ENCODE results near the gene ARID1A.

Gene ARID1A

DNA sequence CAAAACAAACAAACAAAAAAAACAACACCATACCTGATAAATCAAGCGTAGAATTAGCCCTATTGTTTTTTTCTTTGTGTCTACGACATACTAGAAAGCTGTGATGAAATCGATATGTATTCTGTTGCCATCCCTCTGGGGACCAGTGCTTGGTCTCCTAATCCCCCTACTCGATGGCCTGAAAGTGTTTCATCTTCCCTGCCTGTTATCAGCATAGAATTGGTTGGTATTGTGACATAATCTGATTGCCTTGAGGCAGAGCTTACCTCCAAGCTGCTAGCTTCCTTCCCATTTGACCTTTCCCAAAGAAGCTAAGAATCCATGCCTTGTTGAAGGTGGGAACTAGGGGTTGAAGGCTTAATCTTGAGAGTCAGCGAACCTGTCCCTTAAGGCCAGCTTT lies 51.2 kb downstream of the ARID1A start:
- no peak overlapping the region for H3K4ac ChIP-seq (ENCODE audit: low read length)

DNA sequence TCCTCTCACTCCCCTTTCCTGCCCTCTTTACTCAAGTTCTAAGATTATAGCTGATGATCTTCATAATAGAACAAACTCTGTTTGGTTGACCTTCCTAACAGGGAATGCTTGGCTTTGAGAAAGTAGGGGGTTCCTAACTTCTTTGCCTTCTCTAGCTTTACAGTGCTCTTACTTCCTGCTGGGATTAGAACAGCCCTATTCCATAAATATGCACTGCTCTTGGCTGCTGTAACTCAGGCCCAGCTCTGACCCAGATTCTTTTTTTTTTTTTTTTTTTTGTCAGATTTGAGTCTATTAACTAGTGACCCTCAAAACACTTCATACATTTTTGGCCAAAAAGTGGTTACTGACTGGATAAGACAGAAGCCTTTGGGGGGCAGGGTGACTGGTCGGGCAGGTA lies 52.5 kb downstream of the ARID1A start:
- H3K18ac ChIP-seq (ENCODE audit: low read length): no peak overlapping the region
- H2BK120ac ChIP-seq (ENCODE audit: low read depth, low read length): no peak overlapping the region
- H4K91ac ChIP-seq (ENCODE audit: low read depth, low read length, poor library complexity): no peak overlapping the region
- no peaks in the 10 kb centered on the region for H3K4me1 ChIP-seq (ENCODE audit: control insufficient read depth in 2 of 2, insufficient read depth in 1 of 2, low read depth in 1 of 2, low read length in 2 of 2)
- no peaks in the 10 kb centered on the region for H3K27me3 ChIP-seq (ENCODE audit: control insufficient read depth in 3 of 3, insufficient read depth in 3 of 3, low read depth in 1 of 3, low read length in 3 of 3)
- H3K27ac ChIP-seq (replicated peaks; ENCODE audit: low read length): no peak overlapping the region
- no peak overlapping the region for H3K4ac ChIP-seq (ENCODE audit: low read length)
- H3K4me3 ChIP-seq (ENCODE audit: low read length in 2 of 2): no peak overlapping the region
- peaks cover 41 to 96% of the 10 kb centered on the region in 2 donors for H3K36me3 ChIP-seq (replicated peaks in 1 of 2; ENCODE audit: control insufficient read depth in 2 of 2, insufficient read depth in 2 of 2, low read length in 2 of 2)
- no peak overlapping the region for H2AFZ ChIP-seq (ENCODE audit: low read length)
- peaks cover 6% of the 10 kb centered on the region for H3K79me1 ChIP-seq (ENCODE audit: low read depth, low read length)
- no peak for DNase-seq (ENCODE audit: low spot score)
- no peak overlapping the region for H3K14ac ChIP-seq (ENCODE audit: low read length)
- H2BK5ac ChIP-seq (ENCODE audit: low read length): no peak overlapping the region
- no peak overlapping the region for H3K4me2 ChIP-seq (ENCODE audit: insufficient read depth, low read length, poor library complexity, severe bottlenecking)
- WGBS, 2 donors (ENCODE audit: extremely low coverage in 2 of 2, insufficient read length in 2 of 2, insufficient replicate concordance in 1 of 2): no CpG with 5 or more reads among the region's 1 CpG
- H4K8ac ChIP-seq (ENCODE audit: low read depth, low read length): no peak overlapping the region
- no peak overlapping the region for H2BK12ac ChIP-seq (ENCODE audit: low read length)
- H3K9ac ChIP-seq (ENCODE audit: low read depth, low read length, poor library complexity): no peak overlapping the region
- no peaks in the 10 kb centered on the region for H3K9me3 ChIP-seq (replicated peaks in 1 of 2; ENCODE audit: control insufficient read depth in 2 of 2, insufficient read depth in 1 of 2, low read depth in 1 of 2, low read length in 2 of 2)
- no peak overlapping the region for H2BK15ac ChIP-seq (ENCODE audit: low read length)
- H2AK5ac ChIP-seq (ENCODE audit: low read depth, low read length): no peak overlapping the region
- H3K23ac ChIP-seq (ENCODE audit: low read depth, low read length, poor library complexity): no peak overlapping the region

More for the DNA sequence above, 51.2 kb downstream of the ARID1A start:
- Histone ChIP-seq H3K4me3 (ENCODE audit: low read length in 2 of 2) (no peak overlapping the region), H3K4me1 (ENCODE audit: control insufficient read depth in 2 of 2, insufficient read depth in 1 of 2, low read depth in 1 of 2, low read length in 2 of 2) (no peaks in the 10 kb centered on the region), H2BK5ac (ENCODE audit: low read length) (no peak overlapping the region), H3K27ac (replicated peaks; ENCODE audit: low read length) (no peak overlapping the region), H3K36me3 (replicated peaks in 1 of 2; ENCODE audit: control insufficient read depth in 2 of 2, insufficient read depth in 2 of 2, low read length in 2 of 2) (peaks cover 38 to 96% of the 10 kb centered on the region in 2 donors), H4K91ac (ENCODE audit: low read depth, low read length, poor library complexity) (no peak overlapping the region), H3K79me1 (ENCODE audit: low read depth, low read length) (peaks cover 2% of the 10 kb centered on the region), H4K8ac (ENCODE audit: low read depth, low read length) (no peak overlapping the region), H3K23ac (ENCODE audit: low read depth, low read length, poor library complexity) (no peak overlapping the region), H2AFZ (ENCODE audit: low read length) (no peak overlapping the region), H3K27me3 (ENCODE audit: control insufficient read depth in 3 of 3, insufficient read depth in 3 of 3, low read depth in 1 of 3, low read length in 3 of 3) (no peaks in the 10 kb centered on the region), H2AK5ac (ENCODE audit: low read depth, low read length) (no peak overlapping the region), H3K9me3 (replicated peaks in 1 of 2; ENCODE audit: control insufficient read depth in 2 of 2, insufficient read depth in 1 of 2, low read depth in 1 of 2, low read length in 2 of 2) (no peaks in the 10 kb centered on the region), H2BK12ac (ENCODE audit: low read length) (no peak overlapping the region), H3K18ac (ENCODE audit: low read length) (no peak overlapping the region), H2BK120ac (ENCODE audit: low read depth, low read length) (no peak overlapping the region), H3K9ac (ENCODE audit: low read depth, low read length, poor library complexity) (no peak overlapping the region), H2BK15ac (ENCODE audit: low read length) (no peak overlapping the region), H3K4me2 (ENCODE audit: insufficient read depth, low read length, poor library complexity, severe bottlenecking) (no peak overlapping the region), H3K14ac (ENCODE audit: low read length) (no peak overlapping the region)
- WGBS, 2 donors (ENCODE audit: extremely low coverage in 2 of 2, insufficient read length in 2 of 2, insufficient replicate concordance in 1 of 2): no CpG with 5 or more reads among the region's 5 CpGs
- no peak for DNase-seq (ENCODE audit: low spot score)

- DNase-seq (ENCODE audit: low spot score): no peak
- Histone ChIP-seq H2AK5ac (ENCODE audit: low read depth, low read length) (no peak overlapping the region), H3K4me2 (ENCODE audit: insufficient read depth, low read length, poor library complexity, severe bottlenecking) (no peak overlapping the region), H2BK120ac (ENCODE audit: low read depth, low read length) (no peak overlapping the region), H2BK15ac (ENCODE audit: low read length) (no peak overlapping the region), H4K8ac (ENCODE audit: low read depth, low read length) (no peak overlapping the region), H3K23ac (ENCODE audit: low read depth, low read length, poor library complexity) (no peak overlapping the region), H2AFZ (ENCODE audit: low read length) (no peak overlapping the region), H3K27me3 (ENCODE audit: control insufficient read depth in 3 of 3, insufficient read depth in 3 of 3, low read depth in 1 of 3, low read length in 3 of 3) (no peaks in the 10 kb centered on the region), H3K4me1 (ENCODE audit: control insufficient read depth in 2 of 2, insufficient read depth in 1 of 2, low read depth in 1 of 2, low read length in 2 of 2) (no peaks in the 10 kb centered on the region), H2BK12ac (ENCODE audit: low read length) (no peak overlapping the region), H3K9me3 (replicated peaks in 1 of 2; ENCODE audit: control insufficient read depth in 2 of 2, insufficient read depth in 1 of 2, low read depth in 1 of 2, low read length in 2 of 2) (no peaks in the 10 kb centered on the region), H3K4ac (ENCODE audit: low read length) (no peak overlapping the region), H3K18ac (ENCODE audit: low read length) (no peak overlapping the region), H3K36me3 (replicated peaks in 1 of 2; ENCODE audit: control insufficient read depth in 2 of 2, insufficient read depth in 2 of 2, low read length in 2 of 2) (peaks cover 44 to 97% of the 10 kb centered on the region in 2 donors), H3K79me1 (ENCODE audit: low read depth, low read length) (peaks cover 10% of the 10 kb centered on the region), H2BK5ac (ENCODE audit: low read length) (no peak overlapping the region), H3K9ac (ENCODE audit: low read depth, low read length, poor library complexity) (no peak overlapping the region), H3K27ac (replicated peaks; ENCODE audit: low read length) (no peak overlapping the region), H3K4me3 (ENCODE audit: low read length in 2 of 2) (no peak overlapping the region), H3K14ac (ENCODE audit: low read length) (no peak overlapping the region), H4K91ac (ENCODE audit: low read depth, low read length, poor library complexity) (no peak overlapping the region)
- WGBS, 2 donors (ENCODE audit: extremely low coverage in 2 of 2, insufficient read length in 2 of 2, insufficient replicate concordance in 1 of 2): no CpG with 5 or more reads among the region's 5 CpGs
These were observed 53.6 kb downstream of the ARID1A start for GRCh38 chr1:26749458-26749857.

- Histone ChIP-seq H2BK120ac (ENCODE audit: low read depth, low read length) (no peak overlapping the region), H2BK5ac (ENCODE audit: low read length) (no peak overlapping the region), H3K4me1 (ENCODE audit: control insufficient read depth in 2 of 2, insufficient read depth in 1 of 2, low read depth in 1 of 2, low read length in 2 of 2) (no peaks in the 10 kb centered on the region), H3K9ac (ENCODE audit: low read depth, low read length, poor library complexity) (no peak overlapping the region), H3K4me3 (ENCODE audit: low read length in 2 of 2) (no peak overlapping the region), H3K18ac (ENCODE audit: low read length) (no peak overlapping the region), H2AK5ac (ENCODE audit: low read depth, low read length) (no peak overlapping the region), H3K14ac (ENCODE audit: low read length) (no peak overlapping the region), H4K91ac (ENCODE audit: low read depth, low read length, poor library complexity) (no peak overlapping the region), H4K8ac (ENCODE audit: low read depth, low read length) (no peak overlapping the region), H3K27ac (replicated peaks; ENCODE audit: low read length) (no peak overlapping the region), H3K23ac (ENCODE audit: low read depth, low read length, poor library complexity) (no peak overlapping the region), H3K4ac (ENCODE audit: low read length) (no peak overlapping the region), H3K9me3 (replicated peaks in 1 of 2; ENCODE audit: control insufficient read depth in 2 of 2, insufficient read depth in 1 of 2, low read depth in 1 of 2, low read length in 2 of 2) (no peaks in the 10 kb centered on the region), H3K4me2 (ENCODE audit: insufficient read depth, low read length, poor library complexity, severe bottlenecking) (no peak overlapping the region), H3K27me3 (ENCODE audit: control insufficient read depth in 3 of 3, insufficient read depth in 3 of 3, low read depth in 1 of 3, low read length in 3 of 3) (no peaks in the 10 kb centered on the region), H3K79me1 (ENCODE audit: low read depth, low read length) (peaks cover 11% of the 10 kb centered on the region), H2BK12ac (ENCODE audit: low read length) (no peak overlapping the region), H2BK15ac (ENCODE audit: low read length) (no peak overlapping the region), H2AFZ (ENCODE audit: low read length) (no peak overlapping the region), H3K36me3 (replicated peaks in 1 of 2; ENCODE audit: control insufficient read depth in 2 of 2, insufficient read depth in 2 of 2, low read length in 2 of 2) (peaks cover 38 to 97% of the 10 kb centered on the region in 2 donors)
- WGBS, 2 donors (ENCODE audit: extremely low coverage in 2 of 2, insufficient read length in 2 of 2, insufficient replicate concordance in 1 of 2): no CpG with 5 or more reads among the region's 1 CpG
- DNase-seq (ENCODE audit: low spot score): no peak
These were observed 54.6 kb downstream of the ARID1A start for GRCh38 chr1:26750428-26750827.
